Measurements from ENCODE around the gene OGFOD1.
A peak's percentile ranks its signal among the peaks of the same experiment; 100 is the strongest.

OGFOD1 gene

GRCh38 chr16:56428091-56428490 lies 23.3 kb upstream of the OGFOD1 start:
- DNase-seq = no peak

GRCh38 chr16:56436258-56436657 lies 15.1 kb upstream of the OGFOD1 start:
- no peak for DNase-seq

DNA sequence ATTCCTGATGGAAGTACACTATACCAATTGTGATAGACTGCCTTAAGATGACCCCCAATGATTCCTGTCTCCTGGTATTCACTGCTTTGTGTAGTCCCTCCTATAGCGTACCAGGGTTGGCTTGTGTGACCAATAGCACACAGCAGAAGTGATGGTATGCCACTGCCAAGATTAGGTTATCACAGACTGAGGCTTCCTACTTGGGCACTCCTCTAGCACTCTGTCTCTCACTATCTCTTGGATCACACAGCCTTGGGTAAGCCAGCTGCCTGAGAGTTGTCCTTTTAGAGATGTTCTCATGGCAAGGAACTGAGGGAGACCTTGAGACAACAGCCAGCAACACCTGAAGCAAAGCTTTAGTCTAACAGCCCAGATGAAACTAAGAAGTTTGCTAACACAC lies 13.3 kb upstream of the OGFOD1 start:
- DNase-seq = no peak

GRCh38 chr16:56447286-56447685 lies 4.1 kb upstream of the OGFOD1 start:
- DNase-seq = no peak

DNA sequence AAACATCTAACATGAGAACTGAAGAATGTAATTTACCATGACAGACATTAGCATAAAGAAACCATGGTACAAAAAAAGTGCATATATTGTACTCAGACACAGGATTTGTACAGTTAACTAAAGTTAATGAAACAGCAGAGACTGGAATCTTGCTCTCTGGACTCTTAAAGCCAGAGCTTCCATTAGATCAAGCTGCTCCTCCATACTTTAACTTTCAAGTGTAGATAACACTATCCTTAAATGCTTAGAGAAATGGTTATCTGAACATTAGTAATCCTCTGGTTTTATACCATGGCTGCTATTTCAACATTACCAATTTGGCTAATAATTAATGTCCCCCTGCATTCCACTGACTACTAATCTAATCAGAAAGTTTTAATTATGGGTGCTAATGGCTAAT lies 3.3 kb upstream of the OGFOD1 start:
- no peak for DNase-seq

- no peak for DNase-seq
Measured at GRCh38 chr16:56450275-56450985, 924 bp upstream of the OGFOD1 start.

GRCh38 chr16:56451753-56452689 lies 667 bp downstream of the OGFOD1 start:
- DNase-seq = peak; percentile 18

DNA sequence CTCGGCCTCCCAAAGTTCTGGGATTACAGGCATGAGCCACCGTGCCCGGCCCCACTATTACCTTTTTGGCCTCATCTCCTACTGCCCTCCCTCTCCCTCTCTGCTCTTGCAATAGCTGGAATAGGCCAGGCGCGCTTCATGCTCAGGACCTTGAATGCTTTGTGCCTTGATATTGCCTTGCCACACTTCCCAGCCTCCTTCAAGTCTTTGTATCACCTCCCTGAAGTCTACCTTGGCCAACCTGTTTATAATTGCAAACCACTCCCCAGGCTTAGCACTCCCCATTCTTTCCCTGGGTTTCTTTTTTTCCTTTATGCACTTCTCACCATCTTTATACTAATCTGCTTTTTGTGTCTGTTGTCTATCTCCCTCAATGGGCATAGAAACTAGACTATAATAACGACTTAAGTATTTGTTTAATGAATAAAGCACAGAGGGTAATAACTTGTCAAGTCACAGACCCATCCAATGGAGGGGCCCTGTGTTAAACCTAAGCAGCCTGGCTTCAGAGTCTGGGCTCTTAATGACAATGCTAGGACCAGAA lies 6.6 kb downstream of the OGFOD1 start:
- DNase-seq = no peak

DNA sequence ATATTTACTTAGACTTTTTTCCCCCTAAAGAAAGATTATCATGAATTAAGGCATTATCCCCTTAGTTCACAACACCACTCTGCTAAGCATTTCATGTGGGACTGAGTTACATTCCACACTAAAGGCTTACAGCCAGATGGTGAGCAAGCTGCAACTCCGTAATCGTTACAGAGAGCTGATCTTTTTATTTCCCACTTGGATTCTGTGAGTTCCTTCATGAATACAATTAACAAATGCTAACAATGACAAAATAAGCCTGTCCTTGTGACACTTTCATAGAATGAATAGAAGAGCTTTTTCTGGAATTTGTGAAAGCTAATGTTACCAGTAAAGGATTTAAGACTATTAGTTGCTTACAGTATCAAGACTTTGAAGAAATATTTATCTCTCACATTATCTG lies 8.7 kb downstream of the OGFOD1 start:
- no peak for DNase-seq

- no peak for DNase-seq
Measured at GRCh38 chr16:56462064-56462796, 10.9 kb downstream of the OGFOD1 start.

DNA sequence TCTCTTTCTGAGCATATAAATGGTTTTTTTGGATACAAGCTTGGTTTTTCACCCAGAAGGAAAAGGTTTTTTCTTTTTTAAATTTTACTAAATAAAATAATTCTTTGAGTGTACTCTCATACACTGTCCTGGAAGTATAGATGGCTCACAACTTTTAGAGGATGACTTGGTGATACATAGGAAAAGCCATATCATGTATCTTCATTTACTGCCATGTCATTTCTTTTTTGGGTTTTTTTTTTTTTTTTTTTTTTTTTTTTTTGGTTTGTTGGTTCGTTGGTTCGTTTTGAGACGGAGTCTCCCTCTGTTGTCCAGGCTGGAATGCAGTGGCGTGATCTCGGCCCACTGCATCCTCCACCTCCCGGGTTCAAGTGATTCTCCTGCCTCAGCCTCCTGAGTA lies 11.8 kb downstream of the OGFOD1 start:
- no peak for DNase-seq

GRCh38 chr16:56466344-56466743 lies 15.0 kb downstream of the OGFOD1 start:
- no peak for DNase-seq

- no peak for DNase-seq
Measured at GRCh38 chr16:56468800-56469199, 17.4 kb downstream of the OGFOD1 start.

GRCh38 chr16:56469748-56470147 lies 18.4 kb downstream of the OGFOD1 start:
- DNase-seq = no peak

DNA sequence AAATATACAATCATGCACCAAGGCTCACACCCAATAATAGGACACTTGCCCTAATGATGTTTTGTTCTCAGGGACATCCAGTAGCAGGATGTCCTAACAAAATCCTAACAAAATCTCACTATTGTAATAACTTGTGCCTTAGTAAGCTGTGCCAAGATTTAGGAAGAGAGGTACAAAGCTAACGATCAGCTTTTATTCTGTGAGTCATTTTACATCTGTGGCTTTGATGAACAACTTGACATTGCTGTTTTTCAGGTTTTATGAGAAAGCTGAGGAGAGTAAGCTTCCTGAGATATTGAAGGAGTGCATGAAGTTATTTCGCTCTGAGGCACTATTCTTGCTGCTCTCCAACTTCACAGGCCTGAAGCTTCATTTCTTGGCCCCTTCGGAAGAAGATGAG lies 18.9 kb downstream of the OGFOD1 start:
- no peak for DNase-seq

DNA sequence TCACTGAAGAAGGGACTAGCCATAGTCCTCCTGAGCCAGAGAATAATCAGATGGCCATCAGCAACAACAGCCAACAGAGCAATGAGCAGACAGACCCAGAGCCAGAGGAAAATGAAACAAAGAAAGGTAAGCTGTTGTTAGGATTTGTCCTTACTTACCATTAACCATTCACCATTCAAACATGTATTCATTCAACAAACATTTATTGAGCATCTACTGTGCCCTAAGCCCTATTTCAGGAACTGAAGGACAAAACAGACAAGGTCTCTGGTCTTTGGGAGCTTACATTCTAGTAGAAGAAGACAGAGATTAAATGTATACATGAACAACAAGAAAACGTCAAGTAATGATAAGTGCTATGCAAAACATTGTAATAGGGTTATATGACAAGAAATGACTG lies 19.3 kb downstream of the OGFOD1 start:
- DNase-seq = no peak

DNA sequence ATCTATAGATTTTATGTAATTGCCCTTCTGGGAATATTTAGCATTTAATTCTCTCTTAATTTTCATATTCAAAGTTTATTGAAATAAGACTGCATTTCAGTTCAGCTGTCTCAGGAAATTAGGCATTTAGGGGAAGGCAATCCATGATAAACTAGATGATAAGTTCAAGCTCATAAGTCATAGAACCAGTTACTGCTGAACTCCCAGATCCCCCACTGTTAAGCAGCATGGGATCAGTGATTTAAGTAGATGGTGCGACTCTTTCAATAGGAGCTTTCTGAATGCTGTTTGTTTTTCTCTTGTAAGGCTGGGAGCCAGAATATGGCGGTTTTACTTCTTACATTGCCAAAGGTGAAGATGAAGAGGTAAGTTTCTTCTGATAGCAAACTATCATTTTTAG lies 23.8 kb downstream of the OGFOD1 start:
- DNase-seq = no peak

- no peak for DNase-seq
Measured at GRCh38 chr16:56477096-56477878, 25.9 kb downstream of the OGFOD1 start.

DNA sequence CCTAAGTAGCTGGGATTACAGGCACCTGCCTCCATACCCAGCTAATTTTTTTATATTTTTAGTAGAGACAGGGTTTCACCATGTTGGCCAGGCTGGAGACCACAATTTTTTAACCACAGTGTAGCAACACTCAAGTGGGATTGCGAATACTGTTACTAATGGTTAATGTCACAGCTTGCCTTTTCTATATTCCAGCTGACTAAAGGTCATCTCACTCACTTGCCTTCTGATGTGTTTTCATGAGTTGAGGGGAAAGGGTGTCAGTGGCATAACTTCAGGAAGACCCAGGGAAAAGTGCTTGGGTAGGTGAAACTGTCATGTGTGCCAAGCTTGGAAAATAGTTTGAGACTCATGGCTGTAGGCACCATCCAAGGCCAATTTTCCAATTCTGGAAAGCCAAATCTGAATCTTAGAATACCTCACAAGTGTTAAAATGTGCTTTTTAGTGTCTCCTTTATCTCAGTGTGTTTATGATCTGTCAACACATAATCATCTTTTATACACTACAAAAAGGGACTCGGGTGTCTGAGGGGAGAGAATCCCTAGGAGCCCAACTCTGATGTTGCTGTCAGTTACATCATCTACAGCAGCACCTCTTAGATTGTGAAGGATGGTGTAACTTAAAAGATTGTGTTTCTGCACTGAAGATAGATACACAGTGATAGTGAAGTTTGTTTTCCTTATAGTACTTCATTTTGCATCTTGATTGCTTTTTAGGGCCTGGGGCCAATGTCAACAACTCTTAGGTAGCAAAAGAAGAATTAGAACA lies 27.1 kb downstream of the OGFOD1 start:
- no peak for DNase-seq

- DNase-seq = no peak
Measured at GRCh38 chr16:56479469-56479868, 28.1 kb downstream of the OGFOD1 start.

DNA sequence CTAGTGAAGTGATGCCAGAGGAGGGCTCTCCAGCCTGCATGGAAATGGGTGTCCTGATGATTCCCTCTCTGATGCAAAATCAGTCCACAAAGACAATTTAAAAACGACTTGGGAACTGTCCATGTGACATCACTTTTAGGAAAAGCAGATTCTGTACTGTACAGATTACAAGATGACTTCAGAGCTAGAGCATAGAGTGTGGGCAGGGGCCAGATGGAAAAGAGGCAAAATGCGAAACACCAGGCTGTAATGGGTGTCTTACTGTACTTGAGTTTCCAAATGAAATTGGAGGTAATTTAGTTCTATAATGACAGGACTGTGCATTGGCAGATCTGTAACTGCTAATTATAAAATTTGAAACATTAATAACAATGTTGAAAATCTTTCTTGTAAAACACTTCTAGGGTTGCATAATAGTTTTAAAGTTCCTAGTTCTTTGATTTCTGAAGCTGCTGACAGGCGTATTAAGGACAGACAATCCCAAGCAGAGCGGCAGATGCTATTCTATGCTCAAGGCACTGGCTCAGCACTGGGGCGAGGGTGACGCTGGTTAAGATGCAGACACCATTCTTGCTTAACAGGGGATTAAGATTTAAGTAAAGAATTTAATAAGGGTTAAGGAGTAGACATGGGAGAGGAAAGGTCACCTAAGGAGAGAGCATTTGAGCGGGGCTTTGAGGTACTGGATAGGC lies 29.6 kb downstream of the OGFOD1 start:
- DNase-seq = no peak

Data from DMS153 (cell line).